Activated CD4-positive, alpha-beta T cell treated with anti-CD3 and anti-CD28 coated beads, Interleukin-2, amount 10 ng/mL, durations not matched to agents 24 days and 14 days (primary cell): ENCODE measurements around the gene ZNF607. TPM values are rescaled to one million over a fixed set of nuclear protein-coding genes. Genes with fewer than 3 reads are reported as not detected.
"Not testable (repeated sequence)": the region's sequence is repeated elsewhere in the genome, so short reads cannot be mapped to it uniquely, and the experiment has no call there.

ENCODE experiments used
- DNase-seq: peaks from one replicate; pipeline ENCODE4 v3.0.0; 2022
- H3K27ac Mint-ChIP-seq: one replicate; pipeline ENCODE4 v1.8.0; 2022; ENCODE audit warnings: mild to moderate bottlenecking, mixed read lengths
- H3K27me3 Mint-ChIP-seq: one replicate; pipeline ENCODE4 v1.8.0; 2022; ENCODE audit warnings: mixed read lengths
- H3K36me3 Mint-ChIP-seq: one replicate; pipeline ENCODE4 v1.8.0; 2022; ENCODE audit warnings: low read depth, mild to moderate bottlenecking, mixed read lengths
- H3K4me1 Mint-ChIP-seq: one replicate; pipeline ENCODE4 v1.8.0; 2021; ENCODE audit warnings: mixed read lengths
- H3K4me3 Mint-ChIP-seq: one replicate; pipeline ENCODE4 v1.8.0; 2022; ENCODE audit warnings: mild to moderate bottlenecking, moderate library complexity, mixed read lengths
- H3K9me3 Mint-ChIP-seq: one replicate; pipeline ENCODE4 v1.8.0; 2021; ENCODE audit warnings: mixed read lengths
- intact Hi-C: fragments of 100-400 bp; cut with micrococcal nuclease; formaldehyde crosslinking; loops from one replicate; pipeline ENCODE4 v1.15.1; 2023
- total RNA-seq: library from RNA; stranded (reverse); gene quantifications from 2 replicates; pipeline ENCODE4 v1.2.3, GENCODE V29; 2022

ZNF607 gene
- total RNA-seq, 1 donor from 2014 or later: 3.4 TPM

DNA sequence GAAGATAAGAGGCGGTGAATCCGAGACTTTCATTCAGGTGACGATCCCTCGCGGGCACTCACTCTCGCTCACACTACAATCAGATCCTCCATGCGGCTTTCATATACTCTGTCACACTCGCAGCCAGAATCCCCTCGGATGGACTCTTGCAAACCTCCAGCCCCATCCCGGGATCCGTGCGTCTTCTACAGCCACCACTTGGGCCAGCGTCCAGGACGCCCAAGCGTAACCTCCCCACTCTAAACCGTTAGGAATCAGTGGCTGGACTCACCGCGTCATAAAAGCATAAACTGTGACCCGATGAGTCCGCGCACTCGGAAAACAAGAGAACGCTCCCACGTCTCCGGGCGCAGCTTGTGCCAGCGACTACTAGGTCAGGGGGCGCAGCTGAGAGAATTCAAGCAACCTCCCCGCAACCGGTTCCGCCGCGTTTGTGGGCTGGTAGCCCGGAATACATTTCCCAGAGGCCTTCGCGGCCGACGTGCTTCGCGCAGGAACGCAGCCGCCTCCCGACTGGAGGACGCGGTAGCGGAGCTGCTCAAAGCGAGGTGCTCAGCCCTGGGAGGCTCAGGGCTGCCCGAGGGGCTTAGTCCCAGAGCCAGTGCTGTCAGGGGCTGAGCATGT lies 27.6 kb downstream of the ZNF607 start:
- peaks cover 6% of the 10 kb centered on the region for H3K36me3 Mint-ChIP-seq
- no peaks in the 10 kb centered on the region for H3K27me3 Mint-ChIP-seq
- peaks cover 11% of the 10 kb centered on the region for H3K9me3 Mint-ChIP-seq
- peaks cover 4% of the 10 kb centered on the region for H3K4me1 Mint-ChIP-seq
- intact Hi-C loops: loop anchor here (1.0 kb wide), 1 partner anchor 98 kb away; the partner anchor contains the start of genes ZNF540 and ZNF571
- H3K4me3 Mint-ChIP-seq: peak overlapping the region; percentile 87
- peak; percentile 87 for DNase-seq
- peak overlapping the region; percentile 85 for H3K27ac Mint-ChIP-seq

DNA sequence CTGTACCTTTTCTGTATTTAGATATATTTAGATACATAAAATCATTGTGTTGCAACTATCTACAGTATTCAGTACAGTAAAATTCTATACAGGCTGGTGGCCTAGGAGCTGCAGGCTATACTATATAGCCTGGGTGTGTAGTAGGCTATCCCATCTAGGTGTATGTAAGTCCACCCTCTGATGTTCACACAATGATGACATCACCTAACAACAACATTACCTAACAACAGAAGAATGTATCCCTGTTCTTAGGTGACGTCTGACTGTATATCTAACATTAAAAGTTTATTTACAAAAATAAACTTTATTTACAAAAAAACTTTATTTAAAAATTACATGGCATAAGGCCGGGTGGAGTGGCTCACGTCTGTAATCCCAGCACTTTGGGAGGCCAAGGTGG lies 36.0 kb downstream of the ZNF607 start:
- Mint-ChIP-seq H3K27me3 (no peaks in the 10 kb centered on the region), H3K9me3 (peaks cover 19% of the 10 kb centered on the region), H3K4me3 (no peak overlapping the region), H3K27ac (no peak overlapping the region), H3K36me3 (no peaks in the 10 kb centered on the region), H3K4me1 (no peaks in the 10 kb centered on the region)
- no peak for DNase-seq
- intact Hi-C loops: no loop called here

DNA sequence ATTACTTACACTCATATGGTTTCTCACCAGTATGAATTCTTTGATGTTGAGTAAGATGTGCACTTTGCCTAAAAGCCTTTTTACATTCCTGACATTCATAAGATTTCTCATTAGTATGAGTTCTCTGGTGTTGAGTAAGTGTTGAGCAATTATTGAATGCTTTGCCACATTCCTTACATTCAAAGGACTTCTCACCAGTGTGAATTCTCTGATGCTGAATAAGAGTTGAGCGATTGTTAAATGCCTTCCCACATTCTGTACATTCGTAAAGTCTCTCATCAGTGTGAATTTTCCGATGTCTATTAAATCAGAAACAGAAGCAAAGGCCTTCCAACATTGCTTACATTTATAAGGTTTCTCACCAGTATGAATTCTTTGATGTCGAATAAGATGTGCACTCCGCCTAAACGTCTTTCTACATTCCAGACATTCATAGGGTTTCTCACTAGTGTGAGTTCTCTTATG lies 50.1 kb downstream of the ZNF607 start:
- no peak for DNase-seq
- intact Hi-C loops: no loop called here
- Mint-ChIP-seq H3K27me3 (no peaks in the 10 kb centered on the region), H3K4me1 (no peaks in the 10 kb centered on the region), H3K9me3 (peaks cover 4% of the 10 kb centered on the region), H3K27ac (no peak overlapping the region), H3K36me3 (peaks cover 2% of the 10 kb centered on the region), H3K4me3 (no peak overlapping the region)

DNA sequence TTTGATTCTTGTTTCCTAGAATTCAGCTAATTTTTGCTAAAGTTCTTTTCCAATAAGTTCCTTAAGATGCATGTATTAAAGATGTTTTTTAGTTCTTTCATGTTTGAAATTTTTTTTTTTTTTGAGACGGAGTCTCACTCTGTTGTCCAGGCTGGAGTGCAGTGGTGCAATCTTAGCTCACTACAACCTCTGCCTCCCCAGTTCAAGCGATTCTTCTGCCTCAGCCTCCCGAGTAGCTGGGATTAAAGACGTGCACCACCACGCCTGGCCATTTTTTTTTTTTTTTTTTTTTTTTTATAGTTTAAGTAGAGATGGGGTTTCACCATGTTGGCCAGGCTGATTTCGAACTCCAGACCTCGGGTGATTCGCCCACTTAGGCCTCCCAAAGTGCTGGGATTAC lies 62.4 kb downstream of the ZNF607 start:
- not testable (repeated sequence) for DNase-seq, H3K27ac Mint-ChIP-seq, H3K27me3 Mint-ChIP-seq
- H3K9me3 Mint-ChIP-seq: peaks cover 25% of the 10 kb centered on the region
- peaks cover 22% of the 10 kb centered on the region for H3K36me3 Mint-ChIP-seq
- intact Hi-C loops: loop anchor here (2.0 to 10.0 kb wide), 2 partner anchors 286 to 442 kb away; partner anchors contain the start of genes ZNF383, ZNF527 and ZNF585B
- H3K4me3 Mint-ChIP-seq: peak overlapping the region; percentile 99
- H3K4me1 Mint-ChIP-seq: peaks cover 28% of the 10 kb centered on the region

DNA sequence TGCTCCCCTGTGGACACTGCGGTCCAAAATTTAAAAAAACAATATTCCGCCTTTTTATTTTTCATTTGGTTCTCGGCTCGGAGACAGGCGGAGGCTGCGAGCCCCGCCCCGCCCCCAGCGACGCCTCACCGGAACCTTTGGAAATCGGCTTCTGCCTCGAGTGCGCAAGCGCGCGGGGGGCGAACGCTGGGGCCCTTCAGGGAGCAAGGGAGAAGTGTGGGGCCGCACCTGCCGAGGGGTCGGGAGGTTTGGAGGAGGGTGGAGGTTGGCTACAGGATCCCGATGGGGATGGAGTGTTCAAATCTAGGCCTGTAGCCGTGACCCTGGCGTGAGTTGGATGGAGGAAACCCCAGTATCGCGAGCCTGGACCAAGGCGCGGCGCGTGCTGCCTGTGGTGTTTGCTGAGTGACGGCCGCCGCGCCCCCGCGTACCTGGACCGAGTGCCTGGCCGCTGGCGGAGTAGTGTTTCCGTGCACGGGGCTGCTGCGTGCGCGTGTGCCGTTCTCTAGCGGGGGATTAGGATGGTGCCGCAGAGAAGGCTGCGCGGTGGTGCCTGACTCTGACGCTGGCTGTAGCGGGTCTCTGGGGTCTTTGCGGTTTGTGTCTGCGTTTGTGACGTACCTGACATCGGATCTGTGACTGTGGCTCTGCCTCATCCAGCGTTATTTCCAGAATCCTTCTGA lies 63.7 kb downstream of the ZNF607 start:
- peak overlapping the region; percentile 99 for H3K4me3 Mint-ChIP-seq
- H3K27me3 Mint-ChIP-seq: no peaks in the 10 kb centered on the region
- peak; percentile 96 for DNase-seq
- peaks cover 28% of the 10 kb centered on the region for H3K4me1 Mint-ChIP-seq
- intact Hi-C loops: loop anchor here (1.0 to 10.0 kb wide), 6 partner anchors 62 to 441 kb away; partner anchors contain the start of genes ZNF383, ZNF527, ZNF540 and ZNF569
- peaks cover 19% of the 10 kb centered on the region for H3K9me3 Mint-ChIP-seq
- peaks cover 27% of the 10 kb centered on the region for H3K36me3 Mint-ChIP-seq
- H3K27ac Mint-ChIP-seq: peak overlapping the region; percentile 98

DNA sequence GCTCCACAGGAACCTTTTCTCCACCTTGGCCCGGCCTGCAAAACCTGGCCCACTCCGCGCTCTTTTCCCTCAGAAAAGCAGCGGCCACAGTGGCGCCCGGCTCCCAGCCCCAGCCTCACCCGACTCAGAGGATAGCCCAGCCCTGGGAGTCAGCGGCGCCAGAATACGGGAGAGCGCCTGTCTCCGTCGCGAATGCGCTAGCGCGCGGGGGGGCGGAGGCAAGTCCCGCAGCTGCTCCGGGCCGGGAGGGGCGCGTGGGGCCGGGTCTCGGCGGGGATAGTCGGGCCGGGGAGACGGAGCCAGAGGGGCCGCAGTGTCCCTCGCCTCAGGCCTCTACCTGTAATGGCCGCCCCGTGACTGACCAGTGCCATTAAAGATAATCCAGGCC lies 64.3 kb downstream of the ZNF607 start, which contains the start of gene ZFP30:
ZFP30 (minus strand) TSS at position 165 of the 388 bp plus-strand sequence. CDS start 7,643 bp downstream, outside the sequence.
- peaks cover 15% of the 10 kb centered on the region for H3K9me3 Mint-ChIP-seq
- intact Hi-C loops: loop anchor here (1.0 to 10.0 kb wide), 5 partner anchors 61 to 440 kb away; partner anchors contain the start of genes ZNF383, ZNF540, ZNF569 and ZNF571
- H3K4me1 Mint-ChIP-seq: peaks cover 28% of the 10 kb centered on the region
- H3K27me3 Mint-ChIP-seq: no peaks in the 10 kb centered on the region
- H3K36me3 Mint-ChIP-seq: peaks cover 33% of the 10 kb centered on the region
- H3K4me3 Mint-ChIP-seq: peak within 1 kb of the TSS; percentile 99
- DNase-seq: peak; percentile 96
- peak within 1 kb of the TSS; percentile 98 for H3K27ac Mint-ChIP-seq

DNA sequence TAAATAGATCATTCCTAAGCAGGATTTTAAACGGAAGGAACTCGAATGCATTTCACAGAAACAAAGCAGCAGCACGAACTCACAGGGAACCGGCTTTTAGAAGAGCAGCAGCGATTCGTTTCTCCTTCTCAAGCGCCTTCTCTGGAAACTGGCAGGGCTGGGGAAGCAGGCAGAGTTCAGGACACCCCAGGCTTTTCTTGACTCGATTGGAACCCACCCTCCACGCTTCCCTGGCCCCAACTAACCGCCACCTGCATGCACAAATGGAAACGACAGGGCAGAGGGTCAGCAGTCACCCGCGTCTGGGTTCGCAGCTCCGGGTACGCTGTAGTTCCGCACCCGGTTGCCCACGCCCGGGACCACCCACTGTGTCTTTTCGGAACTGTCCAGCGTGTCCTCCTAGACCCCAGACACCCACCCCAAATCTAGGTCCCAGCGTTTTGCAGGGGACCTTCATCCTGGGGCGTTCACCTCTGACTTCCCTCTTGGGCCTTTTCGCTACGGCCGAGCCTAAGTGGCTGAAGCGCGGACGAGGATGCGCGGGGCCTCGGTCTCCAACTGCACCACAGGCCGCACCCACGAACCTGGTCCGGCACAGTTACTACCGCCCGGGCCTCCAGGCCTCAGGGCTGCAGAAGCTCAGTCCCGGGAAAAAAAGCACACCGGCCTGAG lies 64.8 kb downstream of the ZNF607 start:
- intact Hi-C loops: loop anchor here (1.0 to 10.0 kb wide), 5 partner anchors 60 to 440 kb away; partner anchors contain the start of genes ZNF383, ZNF540, ZNF569 and ZNF571
- no peaks in the 10 kb centered on the region for H3K27me3 Mint-ChIP-seq
- H3K4me1 Mint-ChIP-seq: peaks cover 28% of the 10 kb centered on the region
- peak overlapping the region; percentile 98 for H3K27ac Mint-ChIP-seq
- DNase-seq: no peak
- H3K9me3 Mint-ChIP-seq: peaks cover 15% of the 10 kb centered on the region
- peaks cover 37% of the 10 kb centered on the region for H3K36me3 Mint-ChIP-seq
- H3K4me3 Mint-ChIP-seq: peak overlapping the region; percentile 99

DNA sequence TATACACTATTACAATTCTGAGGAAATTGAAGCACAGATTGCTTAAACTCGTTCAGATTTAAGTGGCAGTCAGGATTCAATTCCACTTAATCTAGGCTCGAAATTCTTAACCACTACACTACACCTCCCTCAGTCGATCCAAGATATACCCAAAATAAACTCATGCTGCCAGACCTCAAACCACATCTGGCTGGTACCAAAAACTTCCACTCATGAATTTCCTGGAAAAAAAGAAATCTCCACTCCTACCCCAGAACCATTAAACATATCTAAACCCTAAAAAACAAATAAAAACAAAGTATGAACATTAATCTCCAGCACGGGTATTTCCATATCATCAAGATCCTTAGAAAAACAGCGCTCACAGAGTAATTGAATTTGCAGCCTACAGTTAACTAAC lies 65.4 kb downstream of the ZNF607 start:
- Mint-ChIP-seq H3K27ac (peak overlapping the region; percentile 98), H3K4me3 (peak overlapping the region; percentile 99), H3K4me1 (peaks cover 28% of the 10 kb centered on the region), H3K36me3 (peaks cover 40% of the 10 kb centered on the region), H3K9me3 (peaks cover 15% of the 10 kb centered on the region), H3K27me3 (no peaks in the 10 kb centered on the region)
- DNase-seq: no peak
- intact Hi-C loops: loop anchor here (2.0 to 10.0 kb wide), 2 partner anchors 65 to 439 kb away; partner anchors contain the start of genes ZNF383, ZNF585B and ZNF607

Other genes with a start within 250 kb of the ZNF607 start
- gene ZNF793, start 212.8 kb downstream of the ZNF607 start, total RNA-seq: 0.69 and 0.72 TPM in 2 replicates
- 0.47 and 1.1 TPM in 2 replicates for gene ZNF571, start 125.0 kb downstream of the ZNF607 start, total RNA-seq
- 0.38 and 0.49 TPM in 2 replicates for gene ZNF540, start 124.9 kb downstream of the ZNF607 start, total RNA-seq
- 9.6 and 11.3 TPM in 2 replicates for gene ZFP30, start 64.3 kb downstream of the ZNF607 start, total RNA-seq
- gene ZNF573, start 59.8 kb upstream of the ZNF607 start, total RNA-seq: 6.5 and 6.8 TPM in 2 replicates
- gene WDR87, start 186.8 kb upstream of the ZNF607 start, total RNA-seq: not detected in 2 replicates
- gene SIPA1L3, start 187.4 kb upstream of the ZNF607 start, total RNA-seq: 15.2 and 15.4 TPM in 2 replicates